DOHH2 (cell line): Measurements from ENCODE around the gene INPP4A.

Experiments
- H3F3A ChIP-seq: fragments of 200-600 bp; sonication (generic), shearing (Covaris generic); 2 replicates; pipeline ENCODE4 v1.6.0; 2016; ENCODE audit warnings: antibody characterized with exemption, mild to moderate bottlenecking; ENCODE audit not compliant: control insufficient read depth, insufficient read depth
- H3K27ac ChIP-seq: fragments of 200-600 bp; sonication (generic); 2 replicates; pipeline ENCODE4 v1.5.1; 2014; ENCODE audit warnings: low read depth, mild to moderate bottlenecking, low read length, moderate library complexity
- H3K27me3 ChIP-seq: fragments of 200-600 bp; sonication (generic); 2 replicates; pipeline ENCODE4 v1.6.1; 2014; ENCODE audit warnings: mild to moderate bottlenecking, low read length, mixed read lengths; ENCODE audit not compliant: control insufficient read depth
- H3K36me3 ChIP-seq: fragments of 200-600 bp; sonication (generic); 2 replicates; pipeline ENCODE4 v1.6.1; 2014; ENCODE audit warnings: mild to moderate bottlenecking, low read length, moderate library complexity, mixed read lengths; ENCODE audit not compliant: control insufficient read depth
- H3K4me1 ChIP-seq: fragments of 200-600 bp; sonication (generic); 2 replicates; pipeline ENCODE4 v1.6.1; 2014; ENCODE audit warnings: mild to moderate bottlenecking, low read length, mixed read lengths; ENCODE audit not compliant: control insufficient read depth
- H3K4me2 ChIP-seq: fragments of 200-600 bp; sonication (generic); 2 replicates; pipeline ENCODE4 v1.6.0; 2014; ENCODE audit warnings: mild to moderate bottlenecking, low read length, moderate library complexity
- H3K4me3 ChIP-seq: fragments of 200-600 bp; sonication (generic); 2 replicates; pipeline ENCODE4 v1.5.1; 2014; ENCODE audit warnings: mild to moderate bottlenecking, low read length, mixed read lengths
- H3K79me2 ChIP-seq: fragments of 200-600 bp; sonication (generic); 2 replicates; pipeline ENCODE4 v1.6.1; 2014; ENCODE audit warnings: mild to moderate bottlenecking, low read length, mixed read lengths; ENCODE audit not compliant: control insufficient read depth
- H3K9me2 ChIP-seq: fragments of 200-600 bp; sonication (generic); replicated peaks from 2 replicates; pipeline ENCODE4 v1.6.1; 2014; ENCODE audit warnings: mild to moderate bottlenecking, low read length, mixed read lengths; ENCODE audit not compliant: control insufficient read depth
- H3K9me3 ChIP-seq: fragments of 200-600 bp; sonication (generic); 2 replicates; pipeline ENCODE4 v1.6.1; 2014; ENCODE audit warnings: antibody characterized with exemption, low read length, mixed read lengths; ENCODE audit not compliant: control insufficient read depth, insufficient read depth
- H4K20me1 ChIP-seq: fragments of 200-600 bp; sonication (generic); 2 replicates; pipeline ENCODE4 v1.6.0; 2014; ENCODE audit warnings: low read depth, mild to moderate bottlenecking, antibody characterized with exemption, low read length, moderate library complexity; ENCODE audit not compliant: control insufficient read depth, insufficient read depth
- CTCF ChIP-seq: fragments of 200-600 bp; sonication (generic); IDR thresholded peaks from one replicate; pipeline ENCODE4 v1.5.1; 2014; ENCODE audit warnings: antibody characterized with exemption, mild to moderate bottlenecking, low read depth, low read length; ENCODE audit not compliant: poor library complexity, severe bottlenecking
- EZH2phosphoT487 ChIP-seq: fragments of 200-600 bp; sonication (generic); IDR thresholded peaks from 2 replicates; pipeline ENCODE4 v1.6.1; 2017; ENCODE audit warnings: borderline replicate concordance, mild to moderate bottlenecking, antibody characterized with exemption, low read length, moderate library complexity, mixed read lengths

Gene INPP4A

DNA sequence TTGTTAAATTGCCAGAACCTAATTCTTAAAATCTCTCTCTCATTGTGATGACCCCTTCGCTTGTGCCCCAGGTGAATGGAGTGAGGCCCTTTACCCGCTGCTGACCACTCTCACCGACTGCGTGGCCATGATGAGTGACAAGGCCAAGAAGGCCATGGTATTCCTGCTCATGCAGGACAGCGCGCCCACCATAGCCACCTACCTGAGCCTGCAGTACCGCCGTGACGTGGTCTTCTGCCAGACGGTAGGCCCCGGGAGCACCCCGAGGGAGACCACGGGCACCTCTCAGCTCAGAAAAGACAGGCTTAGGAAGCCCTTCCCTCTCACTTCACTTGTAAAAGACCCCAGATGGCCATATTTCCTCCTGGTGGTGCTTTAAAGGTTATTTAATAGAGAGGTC, 118.7 kb downstream of the INPP4A start:
- no peak for TF ChIP-seq CTCF
- TF ChIP-seq EZH2phosphoT487: no peak

DNA sequence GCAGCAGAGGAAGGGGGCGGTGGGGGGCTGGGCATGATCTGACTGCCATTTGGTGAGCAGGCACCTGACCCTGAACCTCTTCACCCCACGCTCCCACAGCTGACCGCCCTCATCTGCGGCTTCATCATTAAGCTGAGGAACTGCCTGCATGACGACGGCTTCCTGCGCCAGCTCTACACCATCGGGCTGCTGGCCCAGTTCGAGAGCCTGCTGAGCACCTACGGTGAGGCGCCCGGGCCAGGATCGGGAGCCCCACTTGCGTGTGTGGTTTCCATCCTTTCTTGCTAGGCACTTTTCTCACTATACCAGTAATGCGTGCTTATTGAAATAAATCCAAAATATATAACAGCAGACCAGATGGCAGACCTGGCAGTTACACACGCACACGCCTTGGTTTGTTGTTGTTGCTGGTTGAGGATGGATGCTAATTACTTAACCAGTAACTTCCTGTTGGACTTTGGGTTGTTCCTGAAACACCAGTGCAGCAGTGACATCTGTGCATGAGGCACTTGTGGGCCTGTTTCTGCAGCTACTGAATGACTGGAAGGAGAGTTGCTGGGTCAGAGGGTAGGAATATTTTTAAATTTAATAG, 120.0 kb downstream of the INPP4A start:
- no peaks in the 10 kb centered on the region for H3K9me3 ChIP-seq
- TF ChIP-seq CTCF: no peak
- peaks cover 1% of the 10 kb centered on the region for H3K4me1 ChIP-seq
- no peak overlapping the region for H3K27ac ChIP-seq
- no peaks in the 10 kb centered on the region for H3K79me2 ChIP-seq
- H3K36me3 ChIP-seq: peaks cover 3% of the 10 kb centered on the region; the same call in 1 of the 2 replicates
- no peaks in the 10 kb centered on the region for H3K9me2 ChIP-seq
- H3K4me2 ChIP-seq: no peak overlapping the region
- no peaks in the 10 kb centered on the region for H3F3A ChIP-seq
- H3K4me3 ChIP-seq: no peak overlapping the region
- H3K27me3 ChIP-seq: no peaks in the 10 kb centered on the region
- H4K20me1 ChIP-seq: no peaks in the 10 kb centered on the region

More for the DNA sequence above, 118.7 kb downstream of the INPP4A start:
- no peaks in the 10 kb centered on the region for H3K36me3 ChIP-seq
- H3K9me3 ChIP-seq: no peaks in the 10 kb centered on the region
- H3K4me1 ChIP-seq: peaks cover 6% of the 10 kb centered on the region
- no peak overlapping the region for H3K4me3 ChIP-seq
- H3F3A ChIP-seq: no peaks in the 10 kb centered on the region
- H3K4me2 ChIP-seq: no peak overlapping the region
- no peaks in the 10 kb centered on the region for H3K27me3 ChIP-seq
- no peaks in the 10 kb centered on the region for H4K20me1 ChIP-seq
- no peaks in the 10 kb centered on the region for H3K79me2 ChIP-seq
- H3K9me2 ChIP-seq: no peaks in the 10 kb centered on the region
- no peak overlapping the region for H3K27ac ChIP-seq

DNA sequence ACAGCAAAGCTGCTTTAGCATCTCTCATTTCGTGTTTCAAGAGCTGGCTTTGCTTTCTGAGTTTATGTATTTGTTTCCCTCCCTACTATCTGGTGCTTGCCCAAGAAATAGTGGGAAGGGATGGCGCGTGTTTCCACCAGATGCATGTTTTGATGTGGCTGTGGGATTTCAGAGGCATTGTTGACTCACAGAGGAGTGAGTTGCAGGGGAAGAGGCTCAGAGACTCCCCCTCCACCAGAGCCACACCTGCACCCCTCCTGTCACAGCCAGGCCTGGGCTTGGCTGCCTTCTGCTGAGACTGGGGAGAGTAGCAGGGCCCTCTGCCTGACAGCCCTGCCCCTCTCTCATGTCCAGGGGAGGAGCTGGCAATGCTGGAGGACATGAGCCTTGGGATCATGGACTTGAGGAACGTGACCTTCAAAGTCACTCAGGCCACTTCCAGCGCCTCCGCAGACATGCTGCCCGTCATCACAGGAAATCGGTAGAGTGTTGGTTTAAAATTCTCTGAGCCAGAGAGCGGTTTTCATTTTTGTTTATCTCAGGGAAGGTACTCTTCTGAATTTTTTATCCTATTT, 120.7 kb downstream of the INPP4A start:
- Histone ChIP-seq H3K79me2 (no peaks in the 10 kb centered on the region), H3K9me3 (no peaks in the 10 kb centered on the region), H3K27ac (no peak overlapping the region), H3F3A (no peaks in the 10 kb centered on the region), H3K36me3 (peaks cover 3% of the 10 kb centered on the region; the same call in 1 of the 2 replicates), H3K4me1 (no peaks in the 10 kb centered on the region), H3K4me3 (no peak overlapping the region), H3K4me2 (no peak overlapping the region), H3K9me2 (no peaks in the 10 kb centered on the region), H3K27me3 (no peaks in the 10 kb centered on the region), H4K20me1 (no peaks in the 10 kb centered on the region)
- TF ChIP-seq EZH2phosphoT487 (no peak), CTCF (no peak)
